ENCODE data around the gene NUDT5.
A peak's percentile ranks its signal among the peaks of the same experiment; 100 is the strongest.

NUDT5 gene

DNA sequence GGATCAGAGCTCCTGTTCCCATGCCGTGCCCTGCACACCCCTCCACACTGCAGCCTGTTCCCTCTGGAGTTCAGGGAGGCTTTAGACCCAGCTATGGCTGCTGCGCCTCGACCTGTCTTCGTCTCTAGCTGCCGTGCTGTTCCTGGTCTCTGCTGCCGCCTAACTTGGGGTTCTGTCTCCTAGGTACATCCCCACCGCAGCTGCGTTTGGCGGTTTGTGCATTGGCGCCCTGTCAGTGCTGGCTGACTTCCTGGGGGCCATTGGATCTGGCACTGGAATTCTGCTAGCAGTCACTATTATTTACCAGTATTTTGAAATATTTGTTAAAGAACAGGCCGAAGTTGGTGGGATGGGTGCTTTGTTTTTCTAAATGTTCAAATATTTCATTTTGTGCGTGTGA lies 31.6 kb downstream of the NUDT5 start:
- DNase-seq (ENCODE audit: low read depth): no peak

DNA sequence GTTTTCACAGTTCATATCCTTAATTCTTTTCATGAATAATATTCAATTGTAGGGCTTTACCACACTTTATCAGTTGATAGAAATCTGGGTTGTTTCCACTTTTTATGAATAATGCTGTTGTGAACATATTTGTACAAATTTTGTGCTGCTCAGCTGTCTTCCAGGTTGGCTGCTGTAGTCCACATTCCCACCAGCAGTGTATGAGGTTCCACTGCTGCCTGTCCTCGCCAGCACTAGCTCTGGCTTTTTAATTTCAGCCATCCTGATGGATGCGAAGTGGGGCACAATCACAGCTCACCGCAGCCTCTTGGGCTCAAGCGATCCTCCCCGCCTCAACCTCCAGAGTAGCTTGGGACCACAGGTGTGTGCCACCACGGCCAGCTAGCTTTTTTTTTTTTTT lies 32.8 kb downstream of the NUDT5 start:
- no peak for DNase-seq (ENCODE audit: low read depth)

DNA sequence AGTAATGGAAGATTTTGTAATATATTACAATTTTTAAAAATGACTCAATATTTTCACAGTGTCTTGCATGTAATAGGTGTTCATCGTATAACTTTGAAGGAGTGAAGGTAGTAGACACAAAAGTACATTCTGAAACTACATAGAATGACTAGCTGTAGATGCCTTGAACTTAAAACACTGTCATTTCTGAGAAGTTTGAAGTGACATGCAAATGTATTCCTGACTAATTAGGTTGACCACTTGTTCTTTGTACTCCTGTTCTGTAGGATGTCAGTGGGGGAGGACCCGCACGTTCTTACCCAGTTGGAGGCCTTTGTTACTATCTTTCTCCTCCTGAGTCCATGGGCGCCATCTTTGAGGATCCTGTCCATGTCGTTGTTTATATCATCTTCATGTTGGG lies 35.0 kb downstream of the NUDT5 start:
- DNase-seq (ENCODE audit: low read depth): no peak

DNA sequence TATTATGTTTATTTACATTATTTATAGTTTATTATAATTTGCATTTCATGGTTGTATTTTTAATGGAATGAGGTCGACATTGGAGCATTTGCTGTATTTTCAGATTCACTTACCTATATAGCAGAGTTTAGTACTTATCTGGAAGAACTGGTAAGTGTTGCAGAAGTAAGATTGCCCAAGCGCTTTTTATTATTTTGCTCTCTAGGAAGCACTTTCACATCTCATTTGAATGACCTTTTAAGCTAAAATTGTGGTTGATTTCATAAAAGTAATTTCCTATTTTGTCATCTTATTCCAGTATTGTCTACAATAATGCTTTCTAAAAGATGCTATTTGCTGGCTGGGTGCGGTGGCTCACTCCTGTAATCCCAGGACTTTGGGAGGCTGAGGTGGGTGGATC lies 37.6 kb downstream of the NUDT5 start:
- no peak for DNase-seq (ENCODE audit: low read depth)

DNA sequence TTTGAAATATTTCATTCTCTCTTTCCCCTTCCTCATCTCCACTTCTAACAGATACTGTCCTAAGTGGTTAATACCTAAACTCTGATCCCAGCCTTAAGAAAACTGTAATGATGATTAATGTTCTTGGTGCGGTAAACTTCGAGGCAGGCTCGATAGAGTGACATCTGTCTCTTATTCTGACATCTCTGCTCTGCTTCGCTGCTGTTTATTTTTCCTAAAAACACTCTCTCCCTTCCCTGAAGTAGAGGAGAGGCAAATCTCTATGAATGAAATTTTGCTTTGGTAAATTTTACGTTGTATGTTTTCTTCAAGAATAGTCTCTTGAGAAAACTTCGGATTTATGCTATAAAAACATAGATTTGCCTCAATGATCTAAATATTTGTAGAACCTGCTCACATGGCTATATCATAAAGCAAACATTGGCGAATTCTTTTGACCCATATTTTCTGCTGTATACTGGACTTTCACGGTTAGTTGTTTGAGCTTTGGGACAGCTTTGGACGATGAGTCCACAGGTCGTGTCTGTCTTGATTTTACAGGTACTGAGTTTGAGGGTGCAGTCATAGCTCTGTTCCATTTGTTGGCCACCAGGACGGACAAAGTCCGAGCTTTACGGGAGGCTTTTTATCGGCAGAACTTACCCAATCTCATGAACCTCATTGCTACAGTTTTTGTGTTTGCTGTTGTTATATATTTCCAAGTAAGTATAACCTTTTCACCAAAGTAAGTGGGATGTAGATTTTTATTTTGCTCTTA lies 39.1 kb downstream of the NUDT5 start:
- no peak for DNase-seq (ENCODE audit: low read depth)

DNA sequence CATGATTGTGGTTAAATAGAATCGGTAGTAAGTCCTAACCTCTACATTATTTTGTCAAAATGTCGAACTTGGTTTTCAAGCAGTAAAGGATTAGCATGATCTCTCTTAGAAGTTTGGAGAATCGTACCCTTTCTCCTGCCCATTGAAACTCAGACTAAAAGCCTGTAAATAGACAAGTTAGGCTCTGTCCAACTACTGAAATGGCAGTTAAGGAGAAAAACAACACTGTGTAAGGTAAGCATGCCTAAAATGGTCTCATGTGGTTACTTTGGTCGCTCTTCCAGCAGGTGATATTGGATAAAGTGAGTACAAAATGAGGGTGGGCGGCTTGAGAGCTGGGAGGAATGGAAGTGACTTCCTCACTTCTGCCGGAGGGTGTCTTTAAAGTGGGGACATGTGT lies 41.2 kb downstream of the NUDT5 start:
- DNase-seq (ENCODE audit: low read depth): no peak

DNA sequence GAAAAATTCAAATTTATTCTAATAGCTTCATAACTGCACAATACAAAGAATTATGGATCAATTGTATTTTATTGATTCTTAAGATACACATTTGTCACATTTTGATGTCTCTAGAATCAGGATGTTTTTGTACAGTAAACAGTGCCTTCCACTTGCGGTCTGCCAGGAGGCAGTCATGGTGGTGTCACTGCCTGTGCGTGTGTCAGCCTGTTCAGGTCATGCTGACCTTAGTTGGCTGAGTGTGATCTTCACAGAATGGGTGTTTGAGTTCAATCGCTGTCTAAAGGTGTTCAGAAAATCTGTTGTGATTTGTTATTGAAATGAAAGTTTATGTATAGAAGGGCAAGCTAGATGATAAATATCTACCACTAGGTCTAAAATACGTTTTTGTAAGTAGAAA lies 45.5 kb downstream of the NUDT5 start:
- no peak for DNase-seq (ENCODE audit: low read depth)

DNA sequence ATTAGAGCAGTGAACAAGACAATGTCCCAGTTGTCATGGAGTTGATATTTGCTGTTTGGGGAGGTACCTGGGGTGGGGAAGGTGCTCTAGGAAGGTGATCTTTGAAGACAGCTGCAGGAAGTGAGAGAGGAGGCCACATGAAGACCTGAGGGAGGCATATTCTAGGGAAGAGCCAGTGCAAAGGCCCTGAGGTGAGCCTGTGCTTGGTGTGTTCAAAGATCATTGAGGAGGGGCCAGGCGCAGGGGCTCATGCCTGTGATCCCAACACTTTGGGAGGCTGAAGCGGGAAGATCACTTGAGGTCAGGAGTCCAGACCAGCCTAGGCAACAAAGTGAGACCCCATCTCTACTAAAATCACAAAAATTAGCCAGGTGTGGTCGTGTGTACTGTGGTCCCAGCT lies 51.2 kb downstream of the NUDT5 start:
- no peak for DNase-seq (ENCODE audit: low read depth)

DNA sequence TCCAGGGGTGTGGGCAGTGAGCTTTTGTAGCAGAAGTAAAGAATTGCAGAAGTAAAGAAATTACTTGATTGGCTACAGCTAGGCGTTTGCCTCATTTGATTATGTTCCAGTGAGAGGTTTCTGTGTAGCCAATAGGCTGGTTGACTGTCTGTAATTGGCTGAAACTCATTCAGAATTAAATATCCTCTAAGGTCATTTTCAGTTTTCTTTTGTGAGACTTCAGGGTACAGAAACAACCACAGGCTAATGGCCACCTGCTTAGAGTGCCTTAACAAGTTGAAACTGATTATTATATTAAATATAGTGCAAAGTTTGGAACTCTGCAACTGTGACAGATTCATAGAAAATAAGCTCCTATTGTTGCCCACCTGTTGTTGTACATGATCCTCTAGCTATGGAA lies 55.7 kb downstream of the NUDT5 start:
- no peak for DNase-seq (ENCODE audit: low read depth)

DNA sequence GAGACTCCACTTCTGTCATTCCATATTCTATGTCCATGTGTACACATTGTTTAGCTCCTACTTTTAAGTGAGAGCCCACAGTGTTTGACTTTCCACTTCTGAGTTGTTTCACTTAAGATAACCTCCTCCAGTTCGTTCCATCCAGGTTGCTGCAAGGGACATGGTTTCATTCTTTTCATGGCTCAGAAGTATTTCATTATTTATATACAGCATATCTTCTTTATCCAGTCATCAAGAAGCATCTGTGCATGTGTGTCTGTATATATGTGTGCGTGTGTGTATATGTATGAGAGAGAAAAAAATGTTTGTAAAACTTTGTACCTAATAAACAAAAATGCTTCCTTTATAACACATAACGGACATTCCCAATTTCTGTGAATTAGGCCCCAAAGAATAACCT lies 60.1 kb downstream of the NUDT5 start:
- peak; percentile 7 for DNase-seq (ENCODE audit: low read depth)

DNA sequence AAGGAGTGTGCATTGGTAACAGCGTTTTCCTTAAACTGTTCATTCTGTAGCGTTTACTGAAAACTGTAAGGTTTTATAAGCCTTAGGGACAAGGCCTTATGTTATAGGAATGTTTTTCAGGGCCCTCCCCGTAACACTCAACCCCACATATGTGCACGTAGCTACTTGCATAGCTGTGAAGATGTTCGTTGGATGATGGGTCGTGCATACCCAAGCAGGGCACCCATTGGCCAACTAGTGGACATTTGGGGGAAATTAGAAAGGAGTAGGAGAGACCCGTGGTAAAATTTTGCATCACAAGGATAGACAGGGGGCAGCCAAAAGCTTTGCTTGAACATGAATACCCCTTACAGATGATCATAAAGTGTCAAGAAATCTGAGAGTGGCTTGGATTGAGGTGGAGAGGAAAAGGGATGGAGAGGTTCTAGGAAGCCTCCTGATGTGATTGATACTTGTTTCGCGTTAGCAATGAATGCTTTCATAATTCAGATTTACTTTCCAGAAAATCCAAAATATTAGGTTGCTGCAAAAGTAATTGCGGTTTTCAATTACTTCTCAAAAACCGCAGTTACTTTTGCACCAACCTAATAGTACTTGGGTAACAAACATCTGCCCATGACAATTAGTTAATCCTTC lies 65.3 kb downstream of the NUDT5 start:
- peak; percentile 71 for DNase-seq (ENCODE audit: low read depth)

DNA sequence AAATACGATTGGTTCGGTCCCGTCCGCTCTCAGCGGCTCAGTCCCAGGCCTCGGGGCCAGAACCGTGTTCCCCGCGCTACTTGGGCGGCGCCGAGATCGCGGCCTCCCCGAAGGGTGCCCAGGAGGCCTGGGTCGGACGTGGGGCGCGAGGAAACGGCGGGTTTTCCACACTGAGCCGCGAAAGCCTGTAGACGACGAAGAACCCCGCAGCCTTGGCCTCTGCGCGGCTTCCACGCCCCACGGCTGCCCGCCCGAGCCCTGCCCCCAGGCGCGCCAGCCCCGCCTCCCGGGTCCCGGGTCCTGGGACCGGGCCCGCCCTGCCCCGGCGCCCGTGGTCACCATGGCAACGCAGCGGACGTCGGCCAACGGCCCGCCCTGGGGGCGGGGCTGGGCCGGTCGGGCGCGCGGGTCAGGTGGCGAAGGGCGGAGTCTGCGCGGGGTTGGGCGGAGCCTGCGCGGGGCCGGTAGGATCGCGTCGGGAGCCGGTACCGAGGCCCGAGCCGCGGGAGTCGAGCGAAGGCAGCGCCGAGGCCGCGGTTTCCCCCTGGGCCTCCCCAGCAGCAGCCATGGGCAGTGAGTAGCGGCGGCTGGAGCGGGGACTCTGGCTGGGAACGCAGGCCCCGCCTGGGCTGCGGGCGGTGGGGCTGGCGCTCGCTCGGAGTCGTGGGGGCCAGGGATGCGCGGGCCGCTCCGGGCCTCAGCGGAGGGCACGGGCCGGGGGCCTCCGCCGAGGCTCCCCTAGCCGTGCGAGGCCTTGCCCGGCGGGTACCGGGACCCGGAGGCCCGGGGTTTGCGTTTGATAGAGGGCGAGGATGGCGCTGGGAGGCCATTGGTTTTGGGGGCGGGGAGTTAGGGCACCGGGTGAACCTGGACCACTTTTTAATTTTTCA lies 66.2 kb downstream of the NUDT5 start, which contains the start of gene SEC61A2:
Gene SEC61A2 (plus strand): TSS at position 456 of the 890 bp plus-strand sequence. CDS start 111 bp downstream, at position 567.
- peak; percentile 86 for DNase-seq (ENCODE audit: low read depth)

DNA sequence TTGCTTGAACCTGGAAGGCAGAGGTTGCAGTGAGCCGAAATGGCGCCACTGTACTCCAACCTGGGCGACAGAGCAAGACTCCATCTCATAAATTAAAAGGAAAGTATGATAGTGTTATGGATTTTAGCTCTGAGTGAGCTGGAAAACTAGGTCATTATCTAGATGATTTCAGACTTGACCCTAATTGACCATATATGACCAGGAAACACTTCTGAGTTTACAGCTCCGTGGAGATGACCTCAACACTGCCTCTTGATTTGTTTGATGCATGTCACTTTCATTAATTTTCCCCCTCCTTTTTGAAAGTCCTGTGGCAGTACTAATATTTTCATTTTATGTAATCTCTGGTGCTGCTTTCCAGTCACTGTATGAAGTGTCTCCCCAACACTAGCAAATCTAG lies 74.0 kb downstream of the NUDT5 start:
- no peak for DNase-seq (ENCODE audit: low read depth)

Measured in iris pigment epithelial cell (primary cell).